ENCODE measurements around the gene FXYD1.

DNA sequence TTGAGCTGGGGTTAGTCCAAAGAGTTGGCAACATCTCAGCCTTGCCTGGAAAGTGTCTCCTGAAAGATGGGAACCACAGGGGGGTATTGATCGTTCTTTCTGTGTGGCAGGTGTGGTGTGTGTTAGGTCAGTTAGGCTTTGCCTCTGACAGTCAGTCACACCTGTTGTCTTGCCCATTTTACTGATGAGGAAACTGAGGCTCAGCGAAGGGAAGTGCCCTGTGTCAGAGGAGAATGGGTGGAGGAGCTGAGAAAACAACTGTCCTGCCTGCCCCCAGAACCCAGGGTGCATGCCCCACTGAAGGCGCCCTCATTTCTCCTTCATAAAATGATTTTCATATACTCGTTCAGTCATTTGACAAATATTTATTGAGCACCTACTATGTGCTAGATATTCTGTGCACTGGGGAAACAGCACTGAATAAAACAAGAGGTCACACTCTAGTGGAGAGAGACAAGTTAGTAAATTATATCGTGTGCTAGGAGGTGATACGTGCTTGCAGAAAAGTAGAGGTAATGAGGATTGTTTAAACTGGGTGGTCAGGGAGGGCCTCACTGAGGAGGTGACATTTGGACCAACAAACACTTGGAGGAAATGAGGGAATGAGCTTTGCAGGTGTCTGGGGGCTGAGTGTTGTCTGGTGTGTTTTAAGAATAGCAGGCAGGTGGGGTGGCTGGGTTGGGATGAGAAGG lies 17.5 kb downstream of the FXYD1 start:
- TF ChIP-seq CTCF (IDR thresholded peaks at IDR 0.05) (no peak), POLR2A (IDR thresholded peaks at IDR 0.05) (no peak), POLR2AphosphoS5 (IDR thresholded peaks at IDR 0.05) (no peak)

Data from transverse colon (tissue), 4 donors.